Measurements from ENCODE around the gene SH2D7. TPM values are rescaled to one million over a fixed set of nuclear protein-coding genes. Genes with fewer than 3 reads are reported as not detected.

The SH2D7 gene
- total RNA-seq, 1 experiment from 2014 or later = not detected

- ChIA-PET POLR2A (ENCODE audit: low non-redundant PET) (no interaction called here), CTCF (no interaction called here)
- H3K4me1 ChIP-seq (ENCODE audit: insufficient read depth, low read length, poor library complexity, severe bottlenecking) = peaks cover 64% of the 10 kb centered on the region
- no peaks in the 10 kb centered on the region for H3K27me3 ChIP-seq (replicated peaks; ENCODE audit: insufficient read depth, low read depth, low read length, poor library complexity)
- peak overlapping the region; percentile 67 for H3K27ac ChIP-seq (ENCODE audit: low read depth, low read length, poor library complexity, severe bottlenecking)
- H3K4me3 ChIP-seq (ENCODE audit: low read depth, low read length, poor library complexity, severe bottlenecking) = no peak overlapping the region
- intact Hi-C loops (cut with micrococcal nuclease; ENCODE audit: unreplicated experiment) = no loop called here
- TF ChIP-seq CTCF (conservative IDR thresholded peaks at IDR 0.05; ENCODE audit: low read depth, low read length) (no peak), EZH2 (IDR thresholded peaks at IDR 0.05; ENCODE audit: borderline replicate concordance, low read depth, low read length, poor library complexity, severe bottlenecking) (no peak)
- no peaks in the 10 kb centered on the region for H3K36me3 ChIP-seq (ENCODE audit: insufficient read depth, low read length, poor library complexity, severe bottlenecking)
- DNase-seq (ENCODE audit: low spot score) = no peak
- BruUV-seq (replicated peaks) = no TSS peak
- H3K9me3 ChIP-seq (ENCODE audit: low read depth, low read length, poor library complexity, severe bottlenecking) = no peaks in the 10 kb centered on the region
Measured at GRCh38 chr15:78073046-78073787, 19.1 kb upstream of the SH2D7 start.

- TF ChIP-seq CTCF (conservative IDR thresholded peaks at IDR 0.05; ENCODE audit: low read depth, low read length) (no peak), EZH2 (IDR thresholded peaks at IDR 0.05; ENCODE audit: borderline replicate concordance, low read depth, low read length, poor library complexity, severe bottlenecking) (no peak)
- no peaks in the 10 kb centered on the region for H3K36me3 ChIP-seq (ENCODE audit: insufficient read depth, low read length, poor library complexity, severe bottlenecking)
- peak; percentile 68 for DNase-seq (ENCODE audit: low spot score)
- no peaks in the 10 kb centered on the region for H3K27me3 ChIP-seq (replicated peaks; ENCODE audit: insufficient read depth, low read depth, low read length, poor library complexity)
- peak overlapping the region; percentile 89 for H3K4me3 ChIP-seq (ENCODE audit: low read depth, low read length, poor library complexity, severe bottlenecking)
- intact Hi-C loops (cut with micrococcal nuclease; ENCODE audit: unreplicated experiment) = no loop called here
- ChIA-PET CTCF (no interaction called here), POLR2A (ENCODE audit: low non-redundant PET) (no interaction called here)
- H3K4me1 ChIP-seq (ENCODE audit: insufficient read depth, low read length, poor library complexity, severe bottlenecking) = peaks cover 40% of the 10 kb centered on the region
- BruUV-seq (replicated peaks) = TSS peak; percentile 34
- no peaks in the 10 kb centered on the region for H3K9me3 ChIP-seq (ENCODE audit: low read depth, low read length, poor library complexity, severe bottlenecking)
- H3K27ac ChIP-seq (ENCODE audit: low read depth, low read length, poor library complexity, severe bottlenecking) = peak overlapping the region; percentile 56
Measured at GRCh38 chr15:78075490-78076230, 16.7 kb upstream of the SH2D7 start.

GRCh38 chr15:78076231-78077052 lies 15.9 kb upstream of the SH2D7 start:
- CTCF ChIA-PET = no interaction called here
- H3K4me3 ChIP-seq (ENCODE audit: low read depth, low read length, poor library complexity, severe bottlenecking) = peak overlapping the region; percentile 89
- H3K27me3 ChIP-seq (replicated peaks; ENCODE audit: insufficient read depth, low read depth, low read length, poor library complexity) = no peaks in the 10 kb centered on the region
- H3K36me3 ChIP-seq (ENCODE audit: insufficient read depth, low read length, poor library complexity, severe bottlenecking) = no peaks in the 10 kb centered on the region
- BruUV-seq (replicated peaks) = no TSS peak
- no peak for DNase-seq (ENCODE audit: low spot score)
- peaks cover 35% of the 10 kb centered on the region for H3K4me1 ChIP-seq (ENCODE audit: insufficient read depth, low read length, poor library complexity, severe bottlenecking)
- H3K9me3 ChIP-seq (ENCODE audit: low read depth, low read length, poor library complexity, severe bottlenecking) = no peaks in the 10 kb centered on the region
- TF ChIP-seq CTCF (conservative IDR thresholded peaks at IDR 0.05; ENCODE audit: low read depth, low read length) = no peak
- TF ChIP-seq EZH2 (IDR thresholded peaks at IDR 0.05; ENCODE audit: borderline replicate concordance, low read depth, low read length, poor library complexity, severe bottlenecking) = no peak
- intact Hi-C loops (cut with micrococcal nuclease; ENCODE audit: unreplicated experiment) = no loop called here
- POLR2A ChIA-PET (ENCODE audit: low non-redundant PET) = no interaction called here
- peak overlapping the region; percentile 78 for H3K27ac ChIP-seq (ENCODE audit: low read depth, low read length, poor library complexity, severe bottlenecking)
